Peyer's patch (tissue), 4 donors: ENCODE results near the gene PDE8B. TPM values are rescaled to one million over a fixed set of nuclear protein-coding genes. Genes with fewer than 3 reads are reported as not detected.

Source experiments
- DNase-seq, 3 donors: peaks; one replicate each; pipeline ENCODE4 v3.0.0-alpha.2; 2017 to 2019
- H3K27ac ChIP-seq, 4 donors: fragments of 200-600 bp; sonication (generic); one replicate each; pipeline ENCODE4 v1.5.1; 2016 to 2019
- H3K27me3 ChIP-seq, 2 donors: fragments of 200-600 bp; sonication (generic); one replicate each; pipeline ENCODE4 v1.5.1; 2019
- H3K36me3 ChIP-seq, 3 donors: fragments of 200-600 bp; sonication (generic); one replicate each; pipeline ENCODE4 v1.5.1; 2016 to 2019
- H3K4me1 ChIP-seq, 4 donors: fragments of 200-600 bp; sonication (generic); one replicate each; pipeline ENCODE4 v1.5.1; 2016 to 2019
- H3K4me3 ChIP-seq, 4 donors: fragments of 200-600 bp; sonication (generic); 1 replicate in 3 of 4; 2 replicates in 1 of 4; pipeline ENCODE4 v1.5.1; 2016 to 2019; ENCODE audit warnings: mild to moderate bottlenecking in 1 of 4
- H3K9me3 ChIP-seq, 4 donors: fragments of 200-600 bp; sonication (generic); one replicate each; pipeline ENCODE4 v1.5.1; 2016 to 2019; ENCODE audit warnings: mild to moderate bottlenecking in 1 of 4
- CTCF ChIP-seq, 6 experiments: fragments of 450-650 bp in 4 of 6; fragments of 200-600 bp in 2 of 6; sonication (generic) in 1 of 6; IDR thresholded peaks; one replicate each; pipeline ENCODE4 v1.5.1; 2017 to 2019; ENCODE audit warnings: antibody characterized with exemption in 6 of 6, mild to moderate bottlenecking in 3 of 6, moderate library complexity in 1 of 6
- POLR2A ChIP-seq, 2 donors: fragments of 450-650 bp; IDR thresholded peaks; one replicate each; pipeline ENCODE4 v1.5.1; 2017; ENCODE audit warnings: antibody characterized with exemption in 2 of 2, mild to moderate bottlenecking in 2 of 2, moderate library complexity in 2 of 2
- total RNA-seq, 4 donors: library from RNA; depleted of rRNA; stranded (reverse); fragments of >200 nt; gene quantifications; one replicate each; pipeline ENCODE4 v1.1.0, GENCODE V29; 2016

The PDE8B gene
- total RNA-seq, 4 donors from 2014 or later, result 0.94 to 3.1 (median 1.9) TPM

- TF ChIP-seq POLR2A (IDR thresholded peaks at IDR 0.05), result no peak
- Histone ChIP-seq H3K36me3 (no peaks in the 10 kb centered on the region), H3K4me3 (no peak overlapping the region), H3K27me3 (no peaks in the 10 kb centered on the region), H3K9me3 (no peaks in the 10 kb centered on the region), H3K27ac (no peak overlapping the region), H3K4me1 (no peaks in the 10 kb centered on the region)
- no peak for DNase-seq
These were observed 98.7 kb downstream of the PDE8B start for GRCh38 chr5:77309140-77309539.

- Histone ChIP-seq H3K9me3 (no peaks in the 10 kb centered on the region), H3K27ac (no peak overlapping the region), H3K4me3 (no peak overlapping the region), H3K27me3 (no peaks in the 10 kb centered on the region), H3K4me1 (no peaks in the 10 kb centered on the region), H3K36me3 (no peaks in the 10 kb centered on the region)
- TF ChIP-seq POLR2A (IDR thresholded peaks at IDR 0.05) (no peak), CTCF (IDR thresholded peaks at IDR 0.05) (no peak)
- no peak for DNase-seq
These were observed 100.2 kb downstream of the PDE8B start for GRCh38 chr5:77310494-77311213.

GRCh38 chr5:77311214-77311571 is 100.7 kb downstream of the PDE8B start:
- no peak overlapping the region for H3K4me3 ChIP-seq
- H3K27ac ChIP-seq, result no peak overlapping the region
- H3K9me3 ChIP-seq, result no peaks in the 10 kb centered on the region
- no peaks in the 10 kb centered on the region for H3K36me3 ChIP-seq
- no peaks in the 10 kb centered on the region for H3K27me3 ChIP-seq
- TF ChIP-seq POLR2A (IDR thresholded peaks at IDR 0.05) (no peak), CTCF (IDR thresholded peaks at IDR 0.05) (no peak)
- no peak for DNase-seq
- H3K4me1 ChIP-seq, result no peaks in the 10 kb centered on the region

- DNase-seq, result no peak
- TF ChIP-seq CTCF (IDR thresholded peaks at IDR 0.05), result no peak
- no peak for TF ChIP-seq POLR2A (IDR thresholded peaks at IDR 0.05)
These were observed 101.9 kb downstream of the PDE8B start for GRCh38 chr5:77312413-77312812.

GRCh38 chr5:77316871-77317661 is 106.6 kb downstream of the PDE8B start:
- H3K27me3 ChIP-seq, result no peaks in the 10 kb centered on the region
- no peak overlapping the region for H3K4me3 ChIP-seq
- H3K4me1 ChIP-seq, result no peaks in the 10 kb centered on the region
- H3K9me3 ChIP-seq, result no peaks in the 10 kb centered on the region
- TF ChIP-seq POLR2A (IDR thresholded peaks at IDR 0.05) (no peak), CTCF (IDR thresholded peaks at IDR 0.05) (no peak)
- no peak overlapping the region for H3K27ac ChIP-seq
- no peak for DNase-seq
- H3K36me3 ChIP-seq, result no peaks in the 10 kb centered on the region

More at GRCh38 chr5:77312413-77312812, 101.9 kb downstream of the PDE8B start:
- Histone ChIP-seq H3K9me3 (no peaks in the 10 kb centered on the region), H3K27me3 (no peaks in the 10 kb centered on the region), H3K36me3 (no peaks in the 10 kb centered on the region), H3K4me1 (no peaks in the 10 kb centered on the region), H3K27ac (no peak overlapping the region), H3K4me3 (no peak overlapping the region)

GRCh38 chr5:77318060-77318459 is 107.6 kb downstream of the PDE8B start:
- no peak overlapping the region for H3K4me3 ChIP-seq
- no peaks in the 10 kb centered on the region for H3K36me3 ChIP-seq
- TF ChIP-seq POLR2A (IDR thresholded peaks at IDR 0.05) (no peak), CTCF (IDR thresholded peaks at IDR 0.05) (no peak)
- no peaks in the 10 kb centered on the region for H3K9me3 ChIP-seq
- no peak for DNase-seq
- H3K27ac ChIP-seq, result no peak overlapping the region
- no peaks in the 10 kb centered on the region for H3K4me1 ChIP-seq
- H3K27me3 ChIP-seq, result no peaks in the 10 kb centered on the region
